Measurements from ENCODE around the gene ZNF112. TPM values are rescaled to one million over a fixed set of nuclear protein-coding genes. Genes with fewer than 3 reads are reported as not detected.
A peak's percentile ranks its signal among the peaks of the same experiment; 100 is the strongest.

ZNF112 gene
- total RNA-seq, 1 donor from 2014 or later, result 5.0 TPM

DNA sequence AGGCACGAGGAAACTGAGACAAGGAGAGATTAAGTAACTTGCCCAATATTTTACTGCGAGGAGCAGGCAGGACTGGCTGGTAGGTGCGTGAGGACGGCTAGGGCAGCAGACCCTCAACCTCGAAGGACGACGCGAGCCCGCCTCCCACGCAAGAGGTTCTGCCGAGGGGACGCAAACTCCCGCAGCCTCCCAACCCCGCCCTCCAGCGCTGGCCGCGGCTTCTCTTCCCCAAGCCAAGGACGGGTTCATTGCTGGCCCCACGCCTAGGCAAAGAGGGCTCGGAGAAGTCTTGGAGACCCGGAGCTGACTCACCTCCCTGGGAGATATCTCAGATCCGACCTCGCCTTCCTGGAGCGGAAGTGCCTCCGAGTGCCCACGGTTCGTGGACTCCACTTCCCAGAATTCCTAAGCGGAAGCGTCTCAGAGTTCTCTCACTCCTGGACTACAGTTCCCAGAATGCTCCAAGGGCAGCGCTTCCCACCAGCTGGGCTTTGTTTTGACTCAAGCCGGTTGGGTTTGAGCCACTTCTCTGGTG, 51.8 kb downstream of the ZNF112 start, which contains the start of gene ZNF235:
Gene ZNF235 (minus strand): TSS at position 367 of the 535 bp plus-strand sequence. CDS start 1,621 bp downstream, outside the sequence.
- DNase-seq (ENCODE audit: low read depth), result peak; percentile 97
- peaks cover 2% of the 10 kb centered on the region for H3K36me3 ChIP-seq (ENCODE audit: control insufficient read depth, insufficient read depth, low read length)
- H3K27me3 ChIP-seq (ENCODE audit: control insufficient read depth, insufficient read depth, low read length), result no peaks in the 10 kb centered on the region
- FAIRE-seq, result no peak
- peak within 1 kb of the TSS; percentile 72 for H3K4me3 ChIP-seq (ENCODE audit: low read depth, low read length)
- TF ChIP-seq, protein P1, sequence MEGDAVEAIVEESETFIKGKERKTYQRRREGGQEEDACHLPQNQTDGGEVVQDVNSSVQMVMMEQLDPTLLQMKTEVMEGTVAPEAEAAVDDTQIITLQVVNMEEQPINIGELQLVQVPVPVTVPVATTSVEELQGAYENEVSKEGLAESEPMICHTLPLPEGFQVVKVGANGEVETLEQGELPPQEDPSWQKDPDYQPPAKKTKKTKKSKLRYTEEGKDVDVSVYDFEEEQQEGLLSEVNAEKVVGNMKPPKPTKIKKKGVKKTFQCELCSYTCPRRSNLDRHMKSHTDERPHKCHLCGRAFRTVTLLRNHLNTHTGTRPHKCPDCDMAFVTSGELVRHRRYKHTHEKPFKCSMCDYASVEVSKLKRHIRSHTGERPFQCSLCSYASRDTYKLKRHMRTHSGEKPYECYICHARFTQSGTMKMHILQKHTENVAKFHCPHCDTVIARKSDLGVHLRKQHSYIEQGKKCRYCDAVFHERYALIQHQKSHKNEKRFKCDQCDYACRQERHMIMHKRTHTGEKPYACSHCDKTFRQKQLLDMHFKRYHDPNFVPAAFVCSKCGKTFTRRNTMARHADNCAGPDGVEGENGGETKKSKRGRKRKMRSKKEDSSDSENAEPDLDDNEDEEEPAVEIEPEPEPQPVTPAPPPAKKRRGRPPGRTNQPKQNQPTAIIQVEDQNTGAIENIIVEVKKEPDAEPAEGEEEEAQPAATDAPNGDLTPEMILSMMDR (IDR thresholded peaks at IDR 0.05; ENCODE audit: insufficient read depth, low read length, severe bottlenecking), result no peak

DNA sequence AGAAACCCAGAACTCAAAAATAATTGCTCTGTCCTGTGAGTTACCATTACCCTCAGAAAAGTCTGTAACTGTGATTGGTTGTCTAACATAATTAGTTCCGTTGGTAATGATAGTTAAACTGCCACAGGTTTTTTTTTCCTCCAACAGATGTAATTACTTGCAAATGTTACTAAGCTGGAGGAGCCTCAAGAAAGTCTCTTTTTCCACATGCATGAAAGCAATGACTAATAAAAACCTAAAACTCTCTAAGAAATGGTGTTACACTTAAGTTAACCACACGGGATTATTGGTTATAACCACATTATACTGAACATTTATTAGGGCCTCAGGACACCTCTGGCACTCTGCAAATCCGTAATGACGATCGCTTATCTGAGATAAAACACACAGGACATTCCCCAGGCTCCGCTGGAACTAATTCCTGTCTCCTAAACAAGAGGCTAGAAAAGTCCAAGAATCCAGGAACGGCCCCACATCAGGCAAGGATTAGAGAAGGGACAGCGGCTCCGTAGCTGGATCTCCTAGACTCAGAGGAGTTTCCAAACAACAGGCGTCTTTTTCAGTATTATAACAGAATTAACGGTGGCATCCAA, 52.4 kb downstream of the ZNF112 start:
- FAIRE-seq (no peak), DNase-seq (ENCODE audit: low read depth) (peak; percentile 18)
- TF ChIP-seq, protein P1 (IDR thresholded peaks at IDR 0.05; ENCODE audit: insufficient read depth, low read length, severe bottlenecking), result no peak
- Histone ChIP-seq H3K4me3 (ENCODE audit: low read depth, low read length) (peak overlapping the region; percentile 72), H3K27me3 (ENCODE audit: control insufficient read depth, insufficient read depth, low read length) (no peaks in the 10 kb centered on the region), H3K36me3 (ENCODE audit: control insufficient read depth, insufficient read depth, low read length) (peaks cover 2% of the 10 kb centered on the region)

DNA sequence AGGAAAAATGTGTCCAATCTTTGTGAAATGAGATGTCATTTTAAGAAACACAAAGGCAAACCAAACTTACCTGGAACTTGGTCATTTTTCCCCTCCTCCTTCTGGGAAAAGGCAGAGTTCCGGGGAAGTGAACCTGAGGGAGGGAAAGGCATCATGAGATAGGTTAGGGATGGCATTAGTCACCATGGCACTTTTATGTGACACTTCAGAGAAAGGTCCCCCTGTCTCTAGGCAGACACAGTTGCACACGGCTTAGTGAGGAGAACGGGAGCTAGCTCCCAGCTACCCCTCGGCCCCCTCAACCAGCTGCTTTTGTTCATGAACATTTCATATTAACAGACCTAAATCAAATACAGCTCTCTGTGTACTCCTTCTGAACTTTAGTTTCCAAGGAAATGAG, 53.2 kb downstream of the ZNF112 start:
- no peaks in the 10 kb centered on the region for H3K27me3 ChIP-seq (ENCODE audit: control insufficient read depth, insufficient read depth, low read length)
- DNase-seq (ENCODE audit: low read depth) (no peak), FAIRE-seq (no peak)
- H3K4me3 ChIP-seq (ENCODE audit: low read depth, low read length), result no peak overlapping the region
- TF ChIP-seq, protein P1 (IDR thresholded peaks at IDR 0.05; ENCODE audit: insufficient read depth, low read length, severe bottlenecking), result no peak
- H3K36me3 ChIP-seq (ENCODE audit: control insufficient read depth, insufficient read depth, low read length), result peaks cover 5% of the 10 kb centered on the region

DNA sequence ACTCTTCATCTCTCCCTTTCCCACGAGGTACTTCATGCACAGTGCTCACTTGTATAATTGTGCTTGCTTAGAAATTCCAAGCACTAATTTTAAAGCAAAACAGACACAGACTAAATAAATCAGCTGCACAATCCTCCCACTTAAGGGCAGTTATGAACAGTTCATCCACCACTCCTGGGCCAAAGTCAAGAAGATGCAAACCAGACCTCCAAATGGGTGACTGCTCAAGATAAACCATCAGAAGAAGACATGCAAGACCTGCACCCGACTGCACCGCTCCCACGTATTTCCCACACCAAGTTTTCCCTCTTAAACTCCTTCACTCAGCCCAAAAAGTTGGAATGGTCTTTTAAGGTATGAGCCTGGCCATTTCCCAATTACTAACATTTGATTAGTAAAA, 71.5 kb downstream of the ZNF112 start:
- TF ChIP-seq, protein P1 (IDR thresholded peaks at IDR 0.05; ENCODE audit: insufficient read depth, low read length, severe bottlenecking), result no peak
- DNase-seq (ENCODE audit: low read depth), result no peak
- H3K4me3 ChIP-seq (ENCODE audit: low read depth, low read length), result no peak overlapping the region
- no peak for FAIRE-seq
- peaks cover 1% of the 10 kb centered on the region for H3K36me3 ChIP-seq (ENCODE audit: control insufficient read depth, insufficient read depth, low read length)
- H3K27me3 ChIP-seq (ENCODE audit: control insufficient read depth, insufficient read depth, low read length), result no peaks in the 10 kb centered on the region

DNA sequence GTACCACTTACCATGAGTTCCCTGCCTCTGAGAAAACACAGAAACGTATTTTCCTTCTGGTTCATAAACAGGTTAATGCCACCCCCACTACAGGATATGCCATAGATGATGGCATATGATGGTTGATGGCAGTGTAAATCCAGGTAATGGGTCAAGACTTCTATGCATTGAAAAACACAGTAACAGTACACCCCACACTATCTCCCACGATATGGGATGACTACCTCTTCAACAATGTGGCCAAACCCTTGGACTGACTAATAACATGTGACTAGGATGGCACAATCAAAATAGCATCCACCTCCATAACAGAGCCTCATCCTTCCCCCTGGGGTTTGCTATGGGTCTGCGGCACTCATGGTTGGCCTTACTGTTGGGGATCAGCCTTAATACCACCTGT, 73.6 kb downstream of the ZNF112 start:
- Histone ChIP-seq H3K27me3 (ENCODE audit: control insufficient read depth, insufficient read depth, low read length) (no peaks in the 10 kb centered on the region), H3K36me3 (ENCODE audit: control insufficient read depth, insufficient read depth, low read length) (peaks cover 1% of the 10 kb centered on the region), H3K4me3 (ENCODE audit: low read depth, low read length) (no peak overlapping the region)
- DNase-seq (ENCODE audit: low read depth), result peak; percentile 79
- TF ChIP-seq, protein P1 (IDR thresholded peaks at IDR 0.05; ENCODE audit: insufficient read depth, low read length, severe bottlenecking), result no peak
- FAIRE-seq, result no peak

DNA sequence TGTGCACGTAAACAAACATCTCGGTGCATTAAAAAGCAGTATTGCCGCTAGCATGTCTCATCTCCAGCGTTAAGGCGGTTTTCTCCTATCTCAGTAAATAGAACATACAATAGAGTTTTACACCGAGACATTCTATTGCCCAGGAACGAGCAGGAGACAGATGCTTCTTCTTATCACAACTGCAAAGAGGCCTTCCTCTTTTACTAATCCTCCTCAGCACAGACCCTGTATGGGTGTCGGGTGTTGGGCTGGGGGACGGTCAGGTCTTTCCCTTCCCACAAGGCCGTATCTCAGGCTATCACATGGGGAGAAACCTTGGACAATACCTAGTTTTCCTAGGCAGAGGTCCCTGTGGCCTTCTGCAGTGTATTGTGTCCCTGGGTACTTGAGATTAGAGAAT, 75.6 kb downstream of the ZNF112 start:
- DNase-seq (ENCODE audit: low read depth), result no peak
- TF ChIP-seq, protein P1 (IDR thresholded peaks at IDR 0.05; ENCODE audit: insufficient read depth, low read length, severe bottlenecking), result no peak
- Histone ChIP-seq H3K4me3 (ENCODE audit: low read depth, low read length) (no peak overlapping the region), H3K27me3 (ENCODE audit: control insufficient read depth, insufficient read depth, low read length) (no peaks in the 10 kb centered on the region), H3K36me3 (ENCODE audit: control insufficient read depth, insufficient read depth, low read length) (peaks cover 1% of the 10 kb centered on the region)
- FAIRE-seq, result no peak

All from bronchial epithelial cell (primary cell).